ENCODE measurements around the gene TCP11L2.

The TCP11L2 gene

GRCh38 chr12:106386813-106387535 is 84.4 kb downstream of the TCP11L2 start:
- FAIRE-seq, result no peak
- no peak for DNase-seq (ENCODE audit: insufficient read length, low spot score)

DNA sequence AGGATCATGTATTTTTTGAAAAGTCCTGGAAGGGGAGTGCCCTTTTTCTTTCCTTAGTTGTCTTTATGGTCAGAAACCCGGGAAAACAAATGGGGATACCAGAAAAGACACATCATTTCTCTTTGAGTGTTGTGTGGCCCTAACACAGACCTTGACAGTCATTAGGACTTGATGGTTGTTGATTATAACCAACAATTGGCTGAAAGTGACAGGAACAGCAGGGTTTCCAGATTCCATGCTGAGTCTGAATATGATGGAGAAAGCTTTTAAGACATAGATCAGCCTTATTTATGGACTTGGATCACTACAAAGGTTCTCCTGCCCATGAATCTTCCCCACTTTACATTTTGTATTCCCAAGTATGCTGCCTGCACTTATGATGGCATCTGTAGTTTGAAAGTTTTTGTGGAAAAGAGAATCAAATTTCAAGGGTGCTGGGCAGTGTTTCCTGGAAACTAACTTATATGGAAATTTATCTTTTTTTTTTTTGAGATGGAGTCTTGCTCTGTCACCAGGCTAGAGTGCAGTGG is 85.4 kb downstream of the TCP11L2 start:
- DNase-seq (ENCODE audit: insufficient read length, low spot score), result no peak

DNA sequence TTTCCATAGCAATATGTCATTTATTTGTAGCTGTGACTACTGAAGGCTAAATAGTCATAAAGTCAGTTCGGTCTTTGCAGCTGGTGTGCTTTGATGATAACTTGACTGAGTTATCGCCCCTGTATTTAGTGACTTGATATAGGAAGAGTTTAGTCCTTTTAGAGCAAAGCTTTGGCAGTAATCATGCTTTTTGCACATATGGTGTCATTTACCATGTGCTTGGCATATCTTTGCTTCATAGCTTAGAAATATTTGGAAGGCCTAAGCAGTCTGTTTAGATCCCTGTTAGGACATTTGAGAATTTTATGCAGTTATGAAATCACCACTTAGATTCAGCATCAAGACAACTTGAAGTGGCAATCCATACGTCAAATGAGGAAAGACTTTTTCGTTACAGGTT is 86.6 kb downstream of the TCP11L2 start:
- FAIRE-seq (no peak), DNase-seq (ENCODE audit: insufficient read length, low spot score) (no peak)

More for the DNA sequence above, 85.4 kb downstream of the TCP11L2 start:
- FAIRE-seq, result no peak

GRCh38 chr12:106392759-106393158 is 90.2 kb downstream of the TCP11L2 start:
- DNase-seq (ENCODE audit: insufficient read length, low spot score) (no peak), FAIRE-seq (no peak)
